K562 (cell line): ENCODE data around the gene HSD11B2. TPM values are rescaled to one million over a fixed set of nuclear protein-coding genes. Genes with fewer than 3 reads are reported as not detected.

ENCODE experiments used
- CC2D1A ChIP-seq: fragments of 450-650 bp; IDR thresholded peaks from 2 replicates; pipeline ENCODE4 v1.6.1; 2017; ENCODE audit warnings: mild to moderate bottlenecking
- CHD1 ChIP-seq: fragments of 200-600 bp; sonication (generic); IDR thresholded peaks from one replicate; pipeline ENCODE4 v1.6.1; 2012; ENCODE audit warnings: mild to moderate bottlenecking, moderate library complexity, low read length, inconsistent platforms
- ESRRA ChIP-seq: fragments of 450-650 bp; IDR thresholded peaks from 2 replicates; pipeline ENCODE4 v1.6.1; 2014; ENCODE audit warnings: low read depth, mild to moderate bottlenecking, moderate library complexity, borderline replicate concordance
- EZH2 ChIP-seq: IDR thresholded peaks from 2 replicates; pipeline ENCODE4 v1.6.1; 2012; ENCODE audit warnings: low read depth, mild to moderate bottlenecking, inconsistent platforms, low read length, borderline replicate concordance
- HDAC3 ChIP-seq: fragments of 450-650 bp; IDR thresholded peaks from 2 replicates; pipeline ENCODE4 v1.6.1; 2018; ENCODE audit warnings: borderline replicate concordance, mild to moderate bottlenecking, moderate library complexity; ENCODE audit not compliant: partially characterized antibody
- HDAC8 ChIP-seq: fragments of 450-650 bp; IDR thresholded peaks from 2 replicates; pipeline ENCODE4 v1.6.1; 2016; ENCODE audit warnings: mild to moderate bottlenecking, missing genetic modification characterization, moderate library complexity, missing compliant biosample characterization
- HNRNPLL ChIP-seq: fragments of 200-400 bp; formaldehyde crosslinking; IDR thresholded peaks from 2 replicates; pipeline ENCODE4 v1.6.1; 2017; ENCODE audit warnings: low read length, low read depth, mild to moderate bottlenecking; ENCODE audit not compliant: poor library complexity, severe bottlenecking
- KLF13 ChIP-seq: fragments of 450-650 bp; IDR thresholded peaks from 2 replicates; pipeline ENCODE4 v1.6.1; 2016; ENCODE audit warnings: missing genetic modification characterization, low read depth, mild to moderate bottlenecking, missing compliant biosample characterization, moderate library complexity, borderline replicate concordance
- KLF16 ChIP-seq: IDR thresholded peaks from 2 replicates; pipeline ENCODE4 v1.6.1; 2016; ENCODE audit warnings: antibody characterized with exemption
- POLR2B ChIP-seq: fragments of 450-650 bp; IDR thresholded peaks from 2 replicates; pipeline ENCODE4 v1.6.1; 2018; ENCODE audit warnings: low read depth; ENCODE audit not compliant: partially characterized antibody
- SIN3A ChIP-seq, 2 experiments: fragments of 150-350 bp in 1 of 2; IDR thresholded peaks; 2 replicates each; pipeline ENCODE4 v1.6.1; 2011 to 2016; ENCODE audit warnings: borderline replicate concordance in 2 of 2, low read depth in 2 of 2, low read length in 2 of 2, mild to moderate bottlenecking in 2 of 2, moderate library complexity in 2 of 2; ENCODE audit not compliant: control insufficient read depth in 1 of 2
- SP1 ChIP-seq: sonication (generic); formaldehyde crosslinking; IDR thresholded peaks from 2 replicates; pipeline ENCODE4 v1.8.1; 2022; ENCODE audit warnings: mild to moderate bottlenecking, missing genetic modification reagents
- ZNF696 ChIP-seq: fragments of 250-450 bp; sonication (Bioruptor Pico); conservative IDR thresholded peaks from 2 replicates; pipeline ENCODE4 v1.4.0; 2020; ENCODE audit warnings: mild to moderate bottlenecking, moderate library complexity
- polyA plus RNA-seq, 8 experiments: library from polyadenylated mRNA; depleted of rRNA in 4 of 8; stranded (reverse) in 5 of 8; unstranded in 3 of 8; fragments of >200 nt; fragmentation: Nextera tagmentation in 2 of 8; fragmentation: Illumina TruSeq in 1 of 8; extraction: Ambion mirVana in 2 of 8; extraction: Trizol in 1 of 8; gene quantifications; 2 replicates each; pipeline versions ENCODE4 v1.2.1 to v1.2.3, GENCODE V29; 2011 to 2014; ENCODE audit warnings: inconsistent platforms in 1 of 8, missing spikeins in 1 of 8
- total RNA-seq, 7 experiments: library from RNA; depleted of rRNA in 6 of 7; stranded (reverse); fragments of >200 nt in 6 of 7; fragmentation: Illumina TruSeq in 2 of 7; extraction: Trizol in 2 of 7; gene quantifications; 2 replicates each; pipeline versions ENCODE4 v1.2.1 to v1.2.3, GENCODE V29; 2011 to 2021; ENCODE audit warnings: low replicate concordance in 1 of 7
- TF ChIP-seq, protein P1 (sequence below): sonication (generic); formaldehyde crosslinking; IDR thresholded peaks from 2 replicates; pipeline ENCODE4 v1.8.1; 2023; ENCODE audit warnings: mild to moderate bottlenecking, missing genetic modification reagents
- TF ChIP-seq, protein P2 (sequence below), 2 experiments: fragments of 250-450 bp in 1 of 2; fragments of 450-650 bp in 1 of 2; sonication (Bioruptor Pico) in 1 of 2; IDR thresholded peaks; 2 replicates each; pipeline versions ENCODE4 v1.6.1 to v1.8.0; 2016 to 2021; ENCODE audit warnings: mild to moderate bottlenecking in 2 of 2, moderate library complexity in 2 of 2, missing compliant biosample characterization in 1 of 2, missing genetic modification characterization in 1 of 2
- TF ChIP-seq, protein P3 (sequence below): fragments of 200-800 bp; sonication (Bioruptor generic); IDR thresholded peaks from 2 replicates; pipeline ENCODE4 v1.6.1; 2017; ENCODE audit warnings: missing genetic modification characterization, missing compliant biosample characterization
- TF ChIP-seq, protein P4 (sequence below): IDR thresholded peaks from 2 replicates; pipeline ENCODE4 v1.6.1; 2011; ENCODE audit warnings: borderline replicate concordance, low read depth, mild to moderate bottlenecking, moderate library complexity, low read length; ENCODE audit not compliant: insufficient read depth, poor library complexity, severe bottlenecking

Gene HSD11B2
- total and polyA plus RNA-seq, 9 of the 15 experiments (the other 6 are each of a cell fraction or from before 2014, with no cell fraction given) = 0.08 to 2.0 (median 0.79) TPM

DNA sequence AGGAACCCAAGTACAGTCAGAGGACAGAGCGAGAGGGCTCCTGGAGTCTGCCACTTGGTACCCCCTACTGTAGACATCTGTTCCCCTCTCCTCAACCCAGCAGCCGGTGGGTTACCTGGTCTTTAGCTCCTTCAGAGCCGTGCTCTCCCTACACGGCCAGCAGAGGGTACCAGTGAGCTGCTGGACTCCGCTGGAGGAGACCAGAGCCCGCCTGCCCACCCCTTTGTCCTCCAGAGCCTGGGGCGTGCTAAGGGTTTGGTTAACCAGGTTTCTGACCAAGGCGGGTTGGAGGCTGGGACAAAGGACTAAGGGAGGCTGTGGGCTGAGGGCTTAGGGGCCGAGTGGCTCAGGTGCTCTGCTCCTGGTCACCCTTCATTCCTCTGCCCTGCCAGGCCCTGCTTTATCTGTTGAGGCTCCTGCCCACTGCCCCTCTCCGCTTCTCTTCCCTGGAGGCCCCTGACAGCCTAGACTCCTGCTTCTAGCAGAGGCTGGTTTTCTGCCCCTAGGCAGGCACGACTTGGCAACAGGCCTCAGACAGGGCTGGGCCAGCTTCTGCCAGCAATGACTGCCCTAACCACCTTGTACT, 2.7 kb upstream of the HSD11B2 start (continued):
- TF ChIP-seq CHD1 (no peak), CC2D1A (peak; percentile 69), SIN3A (IDR thresholded peaks at IDR 0.05; ENCODE audit: borderline replicate concordance in 2 of 2, control insufficient read depth in 1 of 2, low read depth in 2 of 2, low read length in 2 of 2) (no peak), ZNF696 (CRISPR knock-in tag) (no peak), KLF16 (peak; percentile 38; the same call in 1 of the 2 replicates), POLR2B (no peak), EZH2 (no peak), KLF13 (tag) (peak; percentile 36; the same call in 1 of the 2 replicates), SP1 (CRISPR knock-in tag) (0 out of 2 replicates have a peak, but pooled peaks have one; percentile 18), HDAC3 (no peak), ESRRA (0 out of 2 replicates have a peak, but pooled peaks have one; percentile 26), HNRNPLL (no peak), HDAC8 (tag) (no peak)
- TF ChIP-seq, protein P1, sequence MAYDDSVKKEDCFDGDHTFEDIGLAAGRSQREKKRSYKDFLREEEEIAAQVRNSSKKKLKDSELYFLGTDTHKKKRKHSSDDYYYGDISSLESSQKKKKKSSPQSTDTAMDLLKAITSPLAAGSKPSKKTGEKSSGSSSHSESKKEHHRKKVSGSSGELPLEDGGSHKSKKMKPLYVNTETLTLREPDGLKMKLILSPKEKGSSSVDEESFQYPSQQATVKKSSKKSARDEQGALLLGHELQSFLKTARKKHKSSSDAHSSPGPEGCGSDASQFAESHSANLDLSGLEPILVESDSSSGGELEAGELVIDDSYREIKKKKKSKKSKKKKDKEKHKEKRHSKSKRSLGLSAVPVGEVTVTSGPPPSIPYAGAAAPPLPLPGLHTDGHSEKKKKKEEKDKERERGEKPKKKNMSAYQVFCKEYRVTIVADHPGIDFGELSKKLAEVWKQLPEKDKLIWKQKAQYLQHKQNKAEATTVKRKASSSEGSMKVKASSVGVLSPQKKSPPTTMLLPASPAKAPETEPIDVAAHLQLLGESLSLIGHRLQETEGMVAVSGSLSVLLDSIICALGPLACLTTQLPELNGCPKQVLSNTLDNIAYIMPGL = no peak
- TF ChIP-seq, protein P2, sequence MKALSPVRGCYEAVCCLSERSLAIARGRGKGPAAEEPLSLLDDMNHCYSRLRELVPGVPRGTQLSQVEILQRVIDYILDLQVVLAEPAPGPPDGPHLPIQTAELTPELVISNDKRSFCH (CRISPR knock-in tag; IDR thresholded peaks at IDR 0.05) = no peak
- TF ChIP-seq, protein P2 (tag; IDR thresholded peaks at IDR 0.05) = no peak
- TF ChIP-seq, protein P3, sequence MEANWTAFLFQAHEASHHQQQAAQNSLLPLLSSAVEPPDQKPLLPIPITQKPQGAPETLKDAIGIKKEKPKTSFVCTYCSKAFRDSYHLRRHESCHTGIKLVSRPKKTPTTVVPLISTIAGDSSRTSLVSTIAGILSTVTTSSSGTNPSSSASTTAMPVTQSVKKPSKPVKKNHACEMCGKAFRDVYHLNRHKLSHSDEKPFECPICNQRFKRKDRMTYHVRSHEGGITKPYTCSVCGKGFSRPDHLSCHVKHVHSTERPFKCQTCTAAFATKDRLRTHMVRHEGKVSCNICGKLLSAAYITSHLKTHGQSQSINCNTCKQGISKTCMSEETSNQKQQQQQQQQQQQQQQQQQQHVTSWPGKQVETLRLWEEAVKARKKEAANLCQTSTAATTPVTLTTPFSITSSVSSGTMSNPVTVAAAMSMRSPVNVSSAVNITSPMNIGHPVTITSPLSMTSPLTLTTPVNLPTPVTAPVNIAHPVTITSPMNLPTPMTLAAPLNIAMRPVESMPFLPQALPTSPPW (CRISPR knock-in tag) = peak; percentile 36; the same call in 1 of the 2 replicates
- TF ChIP-seq, protein P4, sequence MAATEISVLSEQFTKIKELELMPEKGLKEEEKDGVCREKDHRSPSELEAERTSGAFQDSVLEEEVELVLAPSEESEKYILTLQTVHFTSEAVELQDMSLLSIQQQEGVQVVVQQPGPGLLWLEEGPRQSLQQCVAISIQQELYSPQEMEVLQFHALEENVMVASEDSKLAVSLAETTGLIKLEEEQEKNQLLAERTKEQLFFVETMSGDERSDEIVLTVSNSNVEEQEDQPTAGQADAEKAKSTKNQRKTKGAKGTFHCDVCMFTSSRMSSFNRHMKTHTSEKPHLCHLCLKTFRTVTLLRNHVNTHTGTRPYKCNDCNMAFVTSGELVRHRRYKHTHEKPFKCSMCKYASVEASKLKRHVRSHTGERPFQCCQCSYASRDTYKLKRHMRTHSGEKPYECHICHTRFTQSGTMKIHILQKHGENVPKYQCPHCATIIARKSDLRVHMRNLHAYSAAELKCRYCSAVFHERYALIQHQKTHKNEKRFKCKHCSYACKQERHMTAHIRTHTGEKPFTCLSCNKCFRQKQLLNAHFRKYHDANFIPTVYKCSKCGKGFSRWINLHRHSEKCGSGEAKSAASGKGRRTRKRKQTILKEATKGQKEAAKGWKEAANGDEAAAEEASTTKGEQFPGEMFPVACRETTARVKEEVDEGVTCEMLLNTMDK = no peak
